ENCODE measurements around the gene MAX. TPM values are rescaled to one million over a fixed set of nuclear protein-coding genes. Genes with fewer than 3 reads are reported as not detected.
A peak's percentile ranks its signal among the peaks of the same experiment; 100 is the strongest.

MAX gene
- total and polyA plus RNA-seq, 2 donors (not counting 1 experiment from before 2014, with no cell fraction given) = 98.6 to 130 TPM

DNA sequence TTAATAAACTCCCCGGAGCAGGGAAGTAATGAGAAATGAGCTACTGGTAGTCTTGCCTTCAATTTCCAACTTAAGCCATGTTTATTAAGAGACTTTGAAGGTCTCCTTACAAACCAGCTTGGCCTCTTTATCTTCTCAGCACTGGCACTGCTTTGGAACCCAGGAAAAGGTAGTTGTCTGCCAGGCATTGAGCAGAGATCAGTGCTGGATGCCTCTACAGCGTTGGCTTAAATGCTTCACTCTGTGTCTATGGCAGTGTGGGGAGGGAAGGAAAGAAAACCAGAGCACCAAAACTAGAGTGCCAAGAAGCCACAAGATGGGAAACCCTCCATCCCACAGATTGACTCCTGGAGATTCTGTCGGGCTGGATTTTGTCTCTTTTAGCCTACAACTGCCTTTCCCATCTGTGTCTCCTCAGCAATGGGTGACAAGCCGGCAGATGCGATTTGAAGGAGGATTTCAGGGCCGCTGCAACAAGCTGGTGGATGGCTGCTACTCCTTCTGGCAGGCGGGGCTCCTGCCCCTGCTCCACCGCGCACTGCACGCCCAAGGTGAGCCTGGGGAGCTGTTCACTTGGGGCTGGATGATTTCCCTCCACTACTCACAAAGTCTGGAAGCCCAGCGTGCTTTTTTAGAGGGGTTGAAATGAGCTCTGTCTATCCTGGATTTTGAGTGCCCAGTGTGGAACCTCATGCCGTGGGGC is 58.3 kb downstream of the MAX start:
- Histone ChIP-seq H3K27me3 (replicated peaks in 1 of 4; ENCODE audit: control extremely low read depth in 1 of 4, control insufficient read depth in 3 of 4, insufficient read depth in 4 of 4, low read length in 3 of 4) (no peaks in the 10 kb centered on the region), H4K20me1 (ENCODE audit: control insufficient read depth, insufficient read depth, low read length, poor library complexity, severe bottlenecking) (no peaks in the 10 kb centered on the region), H3K36me3 (replicated peaks in 1 of 2; ENCODE audit: control extremely low read depth in 1 of 2, control insufficient read depth in 1 of 2, extremely low read depth in 1 of 2, insufficient read depth in 2 of 2, low read length in 1 of 2) (peaks cover 0 to 14% of the 10 kb centered on the region in 2 experiments), H3K79me2 (ENCODE audit: control insufficient read depth, insufficient read depth, low read length) (no peaks in the 10 kb centered on the region), H3K4me3 (ENCODE audit: control extremely low read depth in 1 of 5, extremely low read depth in 1 of 5, insufficient read depth in 1 of 5, low read depth in 2 of 5, low read length in 4 of 5) (no peak overlapping the region), H3K9ac (ENCODE audit: low read length) (no peak overlapping the region), H3K9me3 (ENCODE audit: control extremely low read depth in 1 of 3, control insufficient read depth in 2 of 3, insufficient read depth in 1 of 3, low read length in 2 of 3) (no peaks in the 10 kb centered on the region), H3K27ac (ENCODE audit: low read length in 2 of 2) (no peak overlapping the region), H2AFZ (ENCODE audit: insufficient read depth, low read depth, low read length, poor library complexity, severe bottlenecking) (no peak overlapping the region), H3K4me2 (replicated peaks; ENCODE audit: low read depth, low read length, poor library complexity, severe bottlenecking) (no peak overlapping the region), H3K4me1 (ENCODE audit: control insufficient read depth in 2 of 2, insufficient read depth in 2 of 2, low read length in 2 of 2) (peaks cover 10 to 12% of the 10 kb centered on the region in 2 donors)
- no peak for TF ChIP-seq EZH2 (IDR thresholded peaks at IDR 0.05; ENCODE audit: borderline replicate concordance, insufficient read depth, low read depth, low read length, poor library complexity, severe bottlenecking)
- TF ChIP-seq, protein P1, sequence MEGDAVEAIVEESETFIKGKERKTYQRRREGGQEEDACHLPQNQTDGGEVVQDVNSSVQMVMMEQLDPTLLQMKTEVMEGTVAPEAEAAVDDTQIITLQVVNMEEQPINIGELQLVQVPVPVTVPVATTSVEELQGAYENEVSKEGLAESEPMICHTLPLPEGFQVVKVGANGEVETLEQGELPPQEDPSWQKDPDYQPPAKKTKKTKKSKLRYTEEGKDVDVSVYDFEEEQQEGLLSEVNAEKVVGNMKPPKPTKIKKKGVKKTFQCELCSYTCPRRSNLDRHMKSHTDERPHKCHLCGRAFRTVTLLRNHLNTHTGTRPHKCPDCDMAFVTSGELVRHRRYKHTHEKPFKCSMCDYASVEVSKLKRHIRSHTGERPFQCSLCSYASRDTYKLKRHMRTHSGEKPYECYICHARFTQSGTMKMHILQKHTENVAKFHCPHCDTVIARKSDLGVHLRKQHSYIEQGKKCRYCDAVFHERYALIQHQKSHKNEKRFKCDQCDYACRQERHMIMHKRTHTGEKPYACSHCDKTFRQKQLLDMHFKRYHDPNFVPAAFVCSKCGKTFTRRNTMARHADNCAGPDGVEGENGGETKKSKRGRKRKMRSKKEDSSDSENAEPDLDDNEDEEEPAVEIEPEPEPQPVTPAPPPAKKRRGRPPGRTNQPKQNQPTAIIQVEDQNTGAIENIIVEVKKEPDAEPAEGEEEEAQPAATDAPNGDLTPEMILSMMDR (IDR thresholded peaks at IDR 0.05) = no peak
- ATAC-seq (ENCODE audit: low read depth) (no peak), DNase-seq (no peak)
- H3K27ac Mint-ChIP-seq = no peak overlapping the region
- CTCF ChIA-PET = no interaction called here
- no peaks in the 10 kb centered on the region for H3K9me3 Mint-ChIP-seq (ENCODE audit: insufficient read depth)
- peaks cover 12% of the 10 kb centered on the region for H3K4me1 Mint-ChIP-seq
- H3K27me3 Mint-ChIP-seq = no peaks in the 10 kb centered on the region
- 90% methylated on average over 9 of the region's 12 CpGs for WGBS (ENCODE audit: insufficient coverage)
- POLR2A ChIA-PET = no interaction called here
- intact Hi-C loops (cut with micrococcal nuclease) = no loop called here
- no peak overlapping the region for H3K4me3 Mint-ChIP-seq

DNA sequence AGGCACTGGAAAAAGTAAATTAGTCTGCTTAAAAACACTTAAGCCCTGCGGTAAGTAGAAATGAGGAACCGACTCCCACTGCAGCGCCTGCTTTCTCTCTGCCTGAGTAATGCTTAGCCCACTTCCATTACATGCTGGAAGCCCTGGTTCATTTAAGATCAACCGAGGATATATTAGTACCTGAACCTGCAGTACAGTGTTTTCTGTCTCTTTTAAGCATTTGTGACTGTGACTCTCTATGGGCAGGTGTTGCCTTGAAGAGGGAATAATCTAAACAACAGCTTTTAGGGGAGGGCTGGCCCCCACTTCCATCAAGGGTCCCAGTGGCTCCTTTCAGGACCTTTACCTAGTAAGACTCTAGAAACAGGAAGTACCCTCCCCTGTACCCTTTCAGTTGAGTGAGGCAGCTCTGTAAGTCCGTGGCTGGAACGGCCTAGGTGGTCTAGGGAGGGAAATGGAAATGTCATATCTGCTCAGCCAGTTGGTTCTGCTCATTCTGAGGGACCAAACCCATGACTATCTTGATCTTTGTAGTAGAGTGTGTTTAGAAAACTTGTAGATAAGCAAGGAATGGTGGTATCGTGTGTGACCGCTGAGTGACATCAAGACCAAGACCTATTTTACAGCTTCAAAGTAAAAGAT is 59.5 kb downstream of the MAX start:
- TF ChIP-seq, protein P1 (IDR thresholded peaks at IDR 0.05) = no peak
- TF ChIP-seq EZH2 (IDR thresholded peaks at IDR 0.05; ENCODE audit: borderline replicate concordance, insufficient read depth, low read depth, low read length, poor library complexity, severe bottlenecking) = no peak
- Mint-ChIP-seq H3K27ac (peak overlapping the region; percentile 70), H3K27me3 (no peaks in the 10 kb centered on the region), H3K9me3 (ENCODE audit: insufficient read depth) (no peaks in the 10 kb centered on the region), H3K4me1 (peaks cover 12% of the 10 kb centered on the region), H3K4me3 (no peak overlapping the region)
- Histone ChIP-seq H2AFZ (ENCODE audit: insufficient read depth, low read depth, low read length, poor library complexity, severe bottlenecking) (no peak overlapping the region), H3K4me1 (ENCODE audit: control insufficient read depth in 2 of 2, insufficient read depth in 2 of 2, low read length in 2 of 2) (peaks cover 10 to 12% of the 10 kb centered on the region in 2 donors), H3K79me2 (ENCODE audit: control insufficient read depth, insufficient read depth, low read length) (no peaks in the 10 kb centered on the region), H4K20me1 (ENCODE audit: control insufficient read depth, insufficient read depth, low read length, poor library complexity, severe bottlenecking) (no peaks in the 10 kb centered on the region), H3K27ac (ENCODE audit: low read length in 2 of 2) (no peak overlapping the region), H3K9ac (ENCODE audit: low read length) (no peak overlapping the region), H3K36me3 (replicated peaks in 1 of 2; ENCODE audit: control extremely low read depth in 1 of 2, control insufficient read depth in 1 of 2, extremely low read depth in 1 of 2, insufficient read depth in 2 of 2, low read length in 1 of 2) (peaks cover 0 to 14% of the 10 kb centered on the region in 2 experiments), H3K27me3 (replicated peaks in 1 of 4; ENCODE audit: control extremely low read depth in 1 of 4, control insufficient read depth in 3 of 4, insufficient read depth in 4 of 4, low read length in 3 of 4) (no peaks in the 10 kb centered on the region), H3K4me3 (ENCODE audit: control extremely low read depth in 1 of 5, extremely low read depth in 1 of 5, insufficient read depth in 1 of 5, low read depth in 2 of 5, low read length in 4 of 5) (no peak overlapping the region), H3K9me3 (ENCODE audit: control extremely low read depth in 1 of 3, control insufficient read depth in 2 of 3, insufficient read depth in 1 of 3, low read length in 2 of 3) (no peaks in the 10 kb centered on the region), H3K4me2 (replicated peaks; ENCODE audit: low read depth, low read length, poor library complexity, severe bottlenecking) (peak overlapping the region; percentile 14)
- ChIA-PET POLR2A (no interaction called here), CTCF (interaction anchor here (0.6 kb wide), 1 partner anchor 9 kb away, joined by 3 read pairs; no protein-coding TSS in a partner anchor)
- ATAC-seq (ENCODE audit: low read depth) (peak; percentile 69), DNase-seq (peak; percentile 56)
- 0% methylated on average over 3 of the region's 8 CpGs for WGBS (ENCODE audit: insufficient coverage)
- intact Hi-C loops (cut with micrococcal nuclease) = no loop called here
